ENCODE measurements around the gene OXGR1. TPM values are rescaled to one million over a fixed set of nuclear protein-coding genes. Genes with fewer than 3 reads are reported as not detected.

The OXGR1 gene
- total RNA-seq, 6 experiments from 2014 or later = not detected

- 67% methylated on average over 12 of the region's 12 CpGs for WGBS (ENCODE audit: insufficient coverage, low coverage, low lambda C conversion rate, missing lambda C conversion rate)
- H3K36me3 ChIP-seq = no peaks in the 10 kb centered on the region
- intact Hi-C loops (cut with DNase I) = no loop called here
- no peaks in the 10 kb centered on the region for H3K27me3 ChIP-seq
- ATAC-seq (no peak), DNase-seq (no peak)
- peaks cover 0 to 6% (median 3%) of the 10 kb centered on the region in 4 donors for H3K9me3 ChIP-seq
- no peak for TF ChIP-seq CTCF (IDR thresholded peaks at IDR 0.05)
- TF ChIP-seq POLR2A (IDR thresholded peaks at IDR 0.05) = no peak
- no peak overlapping the region for H3K4me3 ChIP-seq
- H3K27ac ChIP-seq = no peak overlapping the region
- H3K4me1 ChIP-seq = no peaks in the 10 kb centered on the region
Measured at GRCh38 chr13:96967248-96967745, 27.0 kb downstream of the OXGR1 start.

- 71% methylated on average over 12 of the region's 12 CpGs for WGBS (ENCODE audit: insufficient coverage, low coverage, low lambda C conversion rate, missing lambda C conversion rate)
- no peaks in the 10 kb centered on the region for H3K4me1 ChIP-seq
- H3K36me3 ChIP-seq = no peaks in the 10 kb centered on the region
- no peak for TF ChIP-seq CTCF (IDR thresholded peaks at IDR 0.05)
- TF ChIP-seq POLR2A (IDR thresholded peaks at IDR 0.05) = no peak
- intact Hi-C loops (cut with DNase I) = no loop called here
- H3K27me3 ChIP-seq = no peaks in the 10 kb centered on the region
- H3K27ac ChIP-seq = no peak overlapping the region
- DNase-seq (no peak), ATAC-seq (no peak)
- H3K9me3 ChIP-seq = peaks cover 0 to 6% (median 3%) of the 10 kb centered on the region in 4 donors
- no peak overlapping the region for H3K4me3 ChIP-seq
Measured at GRCh38 chr13:96966415-96967102, 27.7 kb downstream of the OXGR1 start.

GRCh38 chr13:96963786-96964475, 30.3 kb downstream of the OXGR1 start:
- WGBS (ENCODE audit: insufficient coverage, low coverage, low lambda C conversion rate, missing lambda C conversion rate) = 40% methylated on average over 2 of the region's 2 CpGs
- ATAC-seq (no peak), DNase-seq (no peak)
- Histone ChIP-seq H3K27ac (no peak overlapping the region), H3K27me3 (no peaks in the 10 kb centered on the region), H3K36me3 (no peaks in the 10 kb centered on the region), H3K4me1 (no peaks in the 10 kb centered on the region), H3K4me3 (no peak overlapping the region), H3K9me3 (peaks cover 0 to 6% (median 3%) of the 10 kb centered on the region in 4 donors)
- intact Hi-C loops (cut with DNase I) = no loop called here
- TF ChIP-seq CTCF (IDR thresholded peaks at IDR 0.05) = peak in 1 of 4 donors; percentile 5
- TF ChIP-seq POLR2A (IDR thresholded peaks at IDR 0.05) = no peak

GRCh38 chr13:96960379-96960778, 33.9 kb downstream of the OXGR1 start:
- Histone ChIP-seq H3K4me1 (no peaks in the 10 kb centered on the region), H3K27ac (no peak overlapping the region), H3K36me3 (no peaks in the 10 kb centered on the region), H3K27me3 (no peaks in the 10 kb centered on the region), H3K9me3 (no peaks in the 10 kb centered on the region), H3K4me3 (no peak overlapping the region)
- no peak for ATAC-seq
- intact Hi-C loops (cut with DNase I) = no loop called here
- 67% methylated on average over 3 of the region's 3 CpGs for WGBS (ENCODE audit: insufficient coverage, low coverage, low lambda C conversion rate, missing lambda C conversion rate)
- DNase-seq = no peak
- TF ChIP-seq POLR2A (IDR thresholded peaks at IDR 0.05) (no peak), CTCF (IDR thresholded peaks at IDR 0.05) (no peak)

Measured in right lobe of liver (tissue), 6 donors.